Heart left ventricle (tissue), 13 donors: Measurements from ENCODE around the gene CABLES1.

Experiments
- CTCF ChIP-seq, 12 donors: fragments of 200-600 bp; sonication (generic) in 4 of 12; IDR thresholded peaks; one replicate each; pipeline versions ENCODE4 v1.5.0 to v1.8.0; 2018 to 2022; ENCODE audit warnings: antibody characterized with exemption in 12 of 12, mild to moderate bottlenecking in 5 of 12
- POLR2A ChIP-seq, 2 donors: fragments of 450-650 bp; IDR thresholded peaks; one replicate each; pipeline ENCODE4 v1.6.1; 2017; ENCODE audit warnings: antibody characterized with exemption in 2 of 2, mild to moderate bottlenecking in 2 of 2, moderate library complexity in 2 of 2
- donor health status: ischemic (EF 13 %, LVEDD 7.1; RV severe dilation, severe dysfunction).
- donor health status: DM: no; HTN: yes; CAD: no.
- donor health status: DM: no; HTN: no; CAD: no.
- donor health status: ischemic (EF 25% LVEDD 6.9; RV normal size, moderate dysfunction).
- donor health status: ischemic (EF 25% LVEDD 5.7; RV mildly dilated, moderate dysfunction).
- donor health status: ischemic (EF 35%, LVEDD 5.7; RV mildly dilated, moderate dysfunction).
- donor health status: nonischemic (EF 11% LVEDD 7.7; RV severe dilation, severe dysfunction).
- donor health status: DM: yes; HTN: yes; CAD: no.
- donor health status: PGD.
- donor health status: ischemic (EF 29% LVEDD 5.4; RV normal size, mild dysfunction).
- donor health status: nonischemic (EF 23%, LVEDD 6.1; RV moderate dilation, normal function).

- TF ChIP-seq CTCF (IDR thresholded peaks at IDR 0.05) = no peak
- TF ChIP-seq POLR2A (IDR thresholded peaks at IDR 0.05) = no peak
Measured at GRCh38 chr18:23302511-23302850, 167.2 kb downstream of the CABLES1 start.
